DOHH2 (cell line): ENCODE data around the gene DPP8.

Experiments used
- EZH2phosphoT487 ChIP-seq: fragments of 200-600 bp; sonication (generic); IDR thresholded peaks from 2 replicates; pipeline ENCODE4 v1.6.1; 2017; ENCODE audit warnings: borderline replicate concordance, mild to moderate bottlenecking, antibody characterized with exemption, low read length, moderate library complexity, mixed read lengths
- TF ChIP-seq, protein P1 (sequence below): fragments of 200-600 bp; sonication (generic); IDR thresholded peaks from one replicate; pipeline ENCODE4 v1.5.1; 2014; ENCODE audit warnings: antibody characterized with exemption, mild to moderate bottlenecking, low read depth, low read length; ENCODE audit not compliant: poor library complexity, severe bottlenecking

DNA sequence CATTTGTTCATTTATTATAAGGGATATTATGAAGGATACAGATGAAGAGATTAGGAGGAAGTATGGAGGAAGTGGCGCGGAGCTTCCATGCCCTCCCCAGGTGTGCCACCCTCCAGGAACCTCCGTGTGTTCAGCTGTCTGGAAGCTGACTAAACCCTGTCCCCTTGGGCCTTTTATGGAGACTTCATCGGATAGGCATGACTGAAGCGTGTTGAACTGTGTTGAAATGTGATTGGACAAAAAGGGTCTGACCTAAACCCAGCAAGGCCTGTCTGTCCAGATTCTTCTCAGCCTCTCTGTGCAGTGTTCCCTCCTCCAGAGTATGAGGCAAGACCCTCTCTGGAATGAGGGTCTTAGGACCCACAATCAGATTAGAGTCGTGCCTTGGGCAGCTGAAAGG lies 44.4 kb upstream of the DPP8 start:
- TF ChIP-seq, protein P1, sequence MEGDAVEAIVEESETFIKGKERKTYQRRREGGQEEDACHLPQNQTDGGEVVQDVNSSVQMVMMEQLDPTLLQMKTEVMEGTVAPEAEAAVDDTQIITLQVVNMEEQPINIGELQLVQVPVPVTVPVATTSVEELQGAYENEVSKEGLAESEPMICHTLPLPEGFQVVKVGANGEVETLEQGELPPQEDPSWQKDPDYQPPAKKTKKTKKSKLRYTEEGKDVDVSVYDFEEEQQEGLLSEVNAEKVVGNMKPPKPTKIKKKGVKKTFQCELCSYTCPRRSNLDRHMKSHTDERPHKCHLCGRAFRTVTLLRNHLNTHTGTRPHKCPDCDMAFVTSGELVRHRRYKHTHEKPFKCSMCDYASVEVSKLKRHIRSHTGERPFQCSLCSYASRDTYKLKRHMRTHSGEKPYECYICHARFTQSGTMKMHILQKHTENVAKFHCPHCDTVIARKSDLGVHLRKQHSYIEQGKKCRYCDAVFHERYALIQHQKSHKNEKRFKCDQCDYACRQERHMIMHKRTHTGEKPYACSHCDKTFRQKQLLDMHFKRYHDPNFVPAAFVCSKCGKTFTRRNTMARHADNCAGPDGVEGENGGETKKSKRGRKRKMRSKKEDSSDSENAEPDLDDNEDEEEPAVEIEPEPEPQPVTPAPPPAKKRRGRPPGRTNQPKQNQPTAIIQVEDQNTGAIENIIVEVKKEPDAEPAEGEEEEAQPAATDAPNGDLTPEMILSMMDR, result no peak
- no peak for TF ChIP-seq EZH2phosphoT487
